T1000 (cell line): Measurements from ENCODE around the gene ZACN.

Source experiments
- DNase-seq: peaks from one replicate; lab custom pipeline; 2025; ENCODE audit warnings: mixed read lengths; lab: John Stamatoyannopoulos, UW

ZACN gene

GRCh38 chr17:76131692-76132573 is 53.0 kb downstream of the ZACN start:
- no peak for DNase-seq
